Esophagus muscularis mucosa (tissue), 4 donors: ENCODE data around the gene NAV3.

Experiments
- CTCF ChIP-seq, 3 experiments: fragments of 200-600 bp in 2 of 3; fragments of 450-650 bp in 1 of 3; sonication (generic) in 2 of 3; IDR thresholded peaks; one replicate each; pipeline ENCODE4 v1.5.1; 2017 to 2019; ENCODE audit warnings: antibody characterized with exemption in 3 of 3, mild to moderate bottlenecking in 2 of 3, moderate library complexity in 1 of 3
- EP300 ChIP-seq: sonication (generic); formaldehyde crosslinking; IDR thresholded peaks from one replicate; pipeline ENCODE4 v1.6.1; 2017; ENCODE audit warnings: antibody characterized with exemption
- POLR2A ChIP-seq: fragments of 450-650 bp; IDR thresholded peaks from one replicate; pipeline ENCODE4 v1.6.1; 2017; ENCODE audit warnings: antibody characterized with exemption, moderate library complexity, mild to moderate bottlenecking, low read depth

GRCh38 chr12:77980782-77981181, 150.1 kb downstream of the NAV3 start:
- TF ChIP-seq CTCF (IDR thresholded peaks at IDR 0.05) (no peak), EP300 (no peak), POLR2A (no peak)
